Measurements from ENCODE around the gene MRGPRD.

Gene MRGPRD

DNA sequence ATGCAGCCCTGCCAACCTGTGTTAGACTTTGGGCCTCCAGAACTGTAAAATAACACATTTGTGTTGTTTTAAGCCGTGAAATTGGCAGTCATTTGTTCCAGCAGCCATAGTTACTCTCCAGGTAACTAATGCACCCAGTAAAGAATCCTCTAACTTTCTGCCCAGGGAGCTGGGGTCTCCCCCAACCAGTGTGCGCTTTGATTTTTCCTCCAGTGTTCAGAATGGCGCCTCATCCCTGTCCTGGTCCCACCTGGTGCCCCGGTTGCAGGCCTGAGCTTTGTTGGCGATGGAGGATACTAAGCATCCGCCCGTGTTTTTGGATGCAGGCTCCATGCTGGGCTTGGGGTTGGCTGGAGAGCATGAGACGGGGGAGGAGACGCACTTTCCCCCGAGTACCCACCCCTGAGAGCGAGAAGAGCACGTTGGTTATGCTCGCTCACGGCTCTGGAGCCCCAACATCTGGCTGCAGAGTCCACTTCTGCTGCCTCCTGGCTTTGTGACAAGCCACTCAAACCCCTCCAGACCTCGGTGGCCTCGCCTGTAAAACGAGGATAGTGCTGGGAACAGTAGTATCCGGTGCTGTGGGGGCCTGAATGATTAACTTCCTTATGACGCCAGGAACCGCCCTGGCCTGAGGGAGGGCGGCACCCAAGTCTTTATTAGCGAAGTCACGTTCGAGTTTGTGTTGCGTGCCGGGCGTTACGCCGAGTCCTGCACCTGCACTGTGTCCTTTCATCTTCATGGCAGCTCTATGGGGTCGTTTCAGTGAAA lies 25.8 kb downstream of the MRGPRD start:
- DNase-seq (ENCODE audit: low read depth, low spot score): no peak
- no peak overlapping the region for H3K27ac ChIP-seq

DNA sequence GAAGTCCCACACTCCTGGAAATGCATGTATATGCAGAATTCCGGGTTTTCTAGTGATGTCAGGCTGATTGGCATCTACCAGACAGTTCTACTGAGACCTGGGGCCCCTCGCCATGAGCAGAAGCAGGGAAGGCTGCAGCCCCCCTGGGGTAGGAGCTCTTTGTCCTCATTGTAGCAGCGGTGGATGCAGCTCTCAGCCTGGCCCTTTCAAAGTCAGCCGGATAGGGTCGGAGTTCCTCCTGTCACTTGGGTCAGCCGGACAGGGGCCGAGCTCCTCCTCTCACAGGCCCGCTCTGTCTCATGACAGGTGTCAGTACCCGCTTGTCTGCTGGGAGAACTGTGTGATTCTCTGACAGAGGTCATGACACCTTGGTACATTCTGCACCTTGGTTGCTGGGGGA lies 30.0 kb downstream of the MRGPRD start:
- no peak overlapping the region for H3K27ac ChIP-seq
- no peak for DNase-seq (ENCODE audit: low read depth, low spot score)

DNA sequence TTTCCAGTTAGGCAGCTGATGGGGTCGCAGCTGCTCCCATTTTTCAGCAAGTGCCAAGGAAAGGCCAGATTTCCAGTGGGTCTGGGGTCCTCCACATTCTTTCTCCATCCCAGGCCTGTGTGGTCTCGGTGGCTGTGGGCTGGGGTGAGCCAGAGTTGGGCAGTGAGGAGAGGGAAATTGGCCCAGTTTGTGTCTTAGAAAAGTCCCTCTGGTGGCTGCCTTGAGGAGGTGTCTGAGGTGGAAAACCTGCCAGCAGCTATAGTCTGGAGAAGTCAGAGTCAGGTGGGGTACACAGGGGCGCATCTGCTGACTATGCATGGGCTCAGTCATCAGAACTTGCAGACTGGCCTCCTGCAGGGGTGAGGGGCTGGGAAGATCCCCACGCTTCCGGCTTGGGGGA lies 30.5 kb downstream of the MRGPRD start:
- no peak for DNase-seq (ENCODE audit: low read depth, low spot score)
- no peak overlapping the region for H3K27ac ChIP-seq

DNA sequence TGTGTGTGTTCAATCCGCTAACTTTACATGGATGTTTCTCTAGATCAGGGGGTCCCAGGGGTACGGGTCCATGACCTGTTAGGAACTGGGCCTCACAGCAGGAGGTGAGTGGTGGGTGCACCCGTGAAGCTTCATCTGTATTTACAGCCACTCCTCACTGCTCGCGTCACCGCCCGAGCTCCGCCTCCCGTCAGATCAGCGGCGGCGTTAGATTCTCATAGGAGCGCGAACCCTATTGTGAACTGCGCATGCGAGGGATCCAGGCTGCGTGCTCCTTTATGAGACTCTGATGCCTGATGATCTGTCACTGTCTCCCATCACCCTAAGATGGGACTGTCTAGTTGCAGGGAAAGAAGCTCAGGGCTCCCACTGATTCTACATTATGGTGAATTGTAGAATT lies 31.9 kb downstream of the MRGPRD start:
- no peak overlapping the region for H3K27ac ChIP-seq
- DNase-seq (ENCODE audit: low read depth, low spot score): no peak

DNA sequence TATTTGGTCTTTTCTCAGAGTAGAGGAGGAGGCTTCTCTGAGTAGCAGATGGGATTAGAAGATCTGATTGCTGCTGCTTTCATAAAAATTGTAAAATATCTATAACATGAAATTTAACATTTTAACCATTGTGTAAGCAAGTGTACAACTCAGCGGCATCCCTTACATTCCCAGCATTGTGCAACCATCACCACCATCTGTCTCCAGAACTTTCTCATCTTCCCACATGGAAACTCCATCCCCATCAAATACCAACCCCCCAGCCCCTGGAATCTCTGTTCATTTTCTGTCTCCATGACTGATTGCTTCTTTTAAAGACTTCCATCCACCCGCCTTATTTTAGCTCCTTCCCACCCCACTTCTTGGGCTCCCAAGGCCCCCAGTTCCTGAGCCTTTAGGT lies 32.3 kb downstream of the MRGPRD start:
- no peak for DNase-seq (ENCODE audit: low read depth, low spot score)
- no peak overlapping the region for H3K27ac ChIP-seq

DNA sequence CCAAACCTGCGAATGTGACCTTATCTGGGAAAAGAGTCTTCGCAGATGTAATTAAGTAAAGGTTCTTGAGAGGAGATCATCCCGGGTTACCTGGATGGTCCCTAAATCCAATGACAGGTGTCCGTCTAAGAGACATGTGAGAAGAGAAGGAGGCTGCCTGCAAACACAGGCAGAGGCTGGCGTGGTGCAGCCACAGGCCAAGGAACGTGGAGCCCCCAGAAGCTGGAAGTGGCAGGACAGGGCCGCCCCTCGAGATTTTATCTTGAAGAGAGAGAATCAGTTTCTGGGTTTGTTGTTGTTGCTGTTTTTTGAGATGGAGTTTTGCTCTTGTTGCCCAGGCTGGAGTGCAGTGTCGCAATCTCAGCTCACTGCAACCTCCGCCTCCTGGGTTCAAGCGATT lies 33.6 kb downstream of the MRGPRD start:
- DNase-seq (ENCODE audit: low read depth, low spot score): no peak
- H3K27ac ChIP-seq: no peak overlapping the region

DNA sequence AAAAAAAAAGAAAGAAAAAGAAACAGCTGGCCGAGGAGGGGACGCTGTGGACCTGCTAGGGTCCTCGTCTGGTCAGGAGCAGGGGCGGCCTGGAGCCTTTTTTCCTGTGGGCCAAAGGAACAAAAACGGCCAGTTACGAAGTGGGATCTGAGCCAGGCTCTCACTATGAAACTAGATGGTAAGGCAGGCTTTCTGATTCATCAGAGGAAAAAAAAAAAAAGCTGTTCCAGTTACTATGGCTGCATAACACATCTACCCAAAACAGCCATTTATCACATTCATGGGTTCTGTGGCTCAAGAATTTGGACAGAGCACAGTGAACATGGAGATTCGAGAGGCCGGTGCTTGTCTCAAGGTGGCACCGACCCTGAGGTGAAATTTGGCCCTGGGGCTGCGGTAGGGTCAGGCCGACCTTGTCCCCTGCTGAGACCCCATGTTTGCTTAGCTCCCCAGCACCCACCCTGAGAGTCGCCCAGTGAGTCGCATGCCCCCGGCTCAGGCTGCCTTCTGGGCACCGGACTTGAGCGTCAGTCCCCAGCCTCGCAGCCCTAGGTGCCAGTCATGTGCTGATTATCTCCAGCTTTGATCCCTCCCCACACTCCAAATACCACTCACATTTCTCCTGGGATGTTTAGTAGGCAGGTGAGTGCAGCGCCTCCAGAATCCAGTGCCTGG lies 34.2 kb downstream of the MRGPRD start:
- DNase-seq (ENCODE audit: low read depth, low spot score): no peak
- no peak overlapping the region for H3K27ac ChIP-seq

DNA sequence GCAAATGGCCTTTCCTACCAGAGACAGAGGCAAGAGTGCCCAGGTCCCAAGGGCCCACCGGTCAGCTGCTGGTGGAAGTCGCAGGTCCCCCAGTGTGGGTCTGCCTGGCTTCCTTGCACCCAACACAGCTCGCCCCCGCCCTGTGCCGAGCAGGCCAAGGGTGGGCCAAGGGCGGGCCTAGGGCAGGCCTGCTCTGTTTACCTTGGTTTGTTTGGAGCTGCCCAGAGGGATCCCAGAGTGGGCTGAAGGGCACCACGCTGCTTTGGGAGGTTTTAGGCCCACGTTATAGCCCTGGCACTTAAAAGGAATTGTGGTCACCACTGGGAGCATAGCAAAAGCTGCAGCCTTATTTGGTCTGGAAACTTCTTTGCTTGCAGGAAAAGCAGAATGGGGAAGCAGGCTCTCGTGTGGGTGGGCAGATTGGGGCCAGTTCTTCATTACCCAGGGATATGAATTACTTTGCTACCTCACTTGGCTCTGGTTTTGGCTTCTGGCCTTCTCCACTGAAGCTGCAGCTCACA lies 38.0 kb downstream of the MRGPRD start:
- no peak for DNase-seq (ENCODE audit: low read depth, low spot score)
- no peak overlapping the region for H3K27ac ChIP-seq

DNA sequence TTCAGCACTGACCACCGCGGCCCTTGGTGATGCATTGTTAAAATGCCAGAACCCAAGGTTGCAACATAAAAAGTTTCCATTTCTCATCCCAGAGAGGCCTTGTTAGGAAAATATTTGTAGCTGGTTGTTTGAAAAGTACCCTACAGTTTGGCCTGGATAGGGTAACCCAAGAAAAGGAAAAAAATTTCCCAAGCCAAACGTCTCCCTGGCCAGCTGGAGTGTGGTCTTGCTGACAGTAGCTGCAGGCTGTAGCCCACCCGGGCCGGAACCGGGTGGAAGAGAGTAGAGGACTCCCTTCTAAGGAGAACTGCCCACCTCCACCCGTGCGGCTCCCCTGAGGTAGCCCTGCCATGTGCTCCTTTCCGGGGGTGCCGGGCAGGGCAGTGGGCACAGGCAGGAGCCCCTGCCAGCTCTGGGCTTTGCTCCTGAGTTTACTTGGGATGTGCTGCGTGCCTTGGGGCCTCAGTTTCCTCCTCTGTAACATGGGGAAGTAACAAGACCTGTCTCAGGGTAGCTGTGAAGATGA lies 38.6 kb downstream of the MRGPRD start:
- DNase-seq (ENCODE audit: low read depth, low spot score): no peak

DNA sequence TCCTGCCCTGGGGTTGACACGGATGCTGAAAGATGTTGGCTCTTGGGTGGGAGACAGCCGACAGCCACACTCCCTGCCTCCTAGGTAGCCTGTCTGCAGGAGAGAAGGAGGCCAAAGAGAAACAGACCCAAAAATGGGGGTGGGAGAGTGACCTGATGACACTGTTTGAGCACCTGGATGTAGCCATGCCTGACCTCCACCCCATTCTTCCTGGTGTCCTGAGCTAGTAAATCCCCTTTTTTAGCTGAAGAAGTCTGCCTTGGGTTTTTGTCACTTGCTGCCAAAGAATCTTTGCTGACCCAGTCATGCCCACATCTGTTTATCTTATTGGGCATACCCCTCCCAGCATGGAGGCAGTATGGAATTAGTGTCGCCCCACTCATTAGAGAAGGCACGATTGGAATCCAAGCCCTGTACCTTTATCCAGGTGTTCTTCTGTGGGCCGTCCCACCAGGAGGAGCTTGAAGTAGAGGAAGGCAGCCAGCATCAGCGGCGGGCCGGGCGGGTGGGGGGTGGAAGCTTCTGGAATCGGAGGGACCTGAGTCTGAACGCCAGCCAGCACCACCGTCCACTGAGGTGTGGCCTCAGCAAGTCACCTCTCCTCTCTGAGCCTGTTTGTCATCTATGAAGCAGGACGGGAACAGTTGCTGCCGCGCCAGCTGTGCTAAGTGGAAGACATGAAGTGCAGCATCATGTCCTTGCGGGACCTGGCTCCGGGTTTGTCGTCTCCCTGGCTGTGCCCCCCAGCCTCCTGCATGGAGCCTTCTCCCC lies 39.3 kb downstream of the MRGPRD start:
- no peak for DNase-seq (ENCODE audit: low read depth, low spot score)
- H3K27ac ChIP-seq: no peak overlapping the region

More for the DNA sequence above, 38.6 kb downstream of the MRGPRD start:
- H3K27ac ChIP-seq: no peak overlapping the region

DNA sequence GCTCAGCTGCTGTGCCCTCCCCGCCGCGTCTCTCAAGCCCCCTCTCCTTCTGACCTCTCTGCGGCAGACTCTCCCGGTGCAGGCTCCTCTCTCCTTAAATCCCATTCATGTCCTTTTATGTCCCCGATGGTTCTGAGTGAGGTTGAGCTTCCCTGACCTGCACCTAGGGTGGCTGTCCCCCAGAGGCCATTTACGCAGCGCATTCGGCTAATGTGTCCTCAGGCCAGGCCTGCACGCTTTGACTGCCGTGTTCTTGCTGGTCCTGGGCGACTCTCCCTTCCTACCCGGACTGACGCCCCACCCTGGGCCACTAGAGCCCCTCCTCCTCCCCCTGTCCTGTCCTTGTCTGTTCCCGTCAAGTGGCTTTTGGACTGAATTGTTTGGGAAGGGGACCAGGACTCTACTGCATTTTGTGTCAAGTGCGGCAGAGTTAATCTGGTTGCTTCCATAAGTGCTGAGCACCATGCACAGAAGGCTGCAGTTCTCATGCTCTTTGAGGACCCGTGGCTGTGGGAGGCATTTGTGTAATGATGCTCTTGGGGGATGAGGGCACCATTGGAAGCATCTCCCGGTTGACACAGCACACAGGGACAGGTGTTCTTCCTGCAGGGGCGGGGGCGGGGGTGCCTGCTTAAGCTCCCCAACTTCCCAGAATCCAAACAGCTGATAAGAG lies 40.0 kb downstream of the MRGPRD start:
- no peak for DNase-seq (ENCODE audit: low read depth, low spot score)
- no peak overlapping the region for H3K27ac ChIP-seq

DNA sequence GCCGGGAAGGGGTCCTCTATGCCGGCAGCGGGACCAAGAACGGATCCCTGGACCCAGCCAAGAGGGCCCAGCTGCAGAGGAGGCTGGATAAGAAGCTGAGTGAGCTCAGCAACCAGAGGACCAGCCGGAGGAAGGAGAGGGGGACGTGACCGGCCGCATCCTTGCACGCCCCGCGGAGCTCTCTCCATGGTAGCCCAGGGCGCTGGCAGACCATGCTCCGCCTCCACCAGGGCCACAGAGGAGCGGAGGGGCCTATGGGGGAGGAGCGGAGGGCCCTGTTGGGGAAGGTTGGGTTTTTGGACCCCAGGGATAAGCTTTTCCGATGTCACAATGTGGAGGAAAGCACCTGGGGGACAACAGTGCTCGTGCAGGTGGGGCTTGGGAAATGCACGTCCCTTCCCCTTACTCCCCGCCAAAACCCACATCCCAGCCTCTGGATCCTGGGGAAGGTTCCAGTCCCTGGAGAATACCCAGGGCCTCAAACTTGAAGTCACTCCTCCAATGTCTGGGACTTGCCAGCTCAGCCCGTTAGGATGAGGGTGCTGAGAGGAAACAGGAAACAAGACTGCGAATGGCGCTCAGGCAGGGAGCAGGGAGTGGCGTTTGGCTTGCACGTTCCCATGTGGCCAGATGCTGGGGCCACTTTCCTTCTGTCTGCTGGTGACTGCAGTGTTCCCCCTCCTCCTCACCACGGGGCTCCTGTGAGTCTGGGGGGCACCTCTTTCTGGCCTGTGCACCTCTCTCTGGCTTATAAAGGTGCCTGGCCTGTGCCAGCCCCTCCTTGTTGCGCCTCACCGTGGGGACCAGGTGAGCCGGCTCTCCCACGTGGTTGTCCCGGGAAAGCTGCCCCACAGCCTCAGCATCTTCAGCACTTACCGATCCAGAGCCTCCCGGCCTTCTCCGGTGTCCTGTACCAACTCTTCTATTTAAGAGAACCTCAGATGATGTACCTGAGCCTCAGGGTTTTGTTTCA lies 40.9 kb downstream of the MRGPRD start:
- no peak for DNase-seq (ENCODE audit: low read depth, low spot score)

DNA sequence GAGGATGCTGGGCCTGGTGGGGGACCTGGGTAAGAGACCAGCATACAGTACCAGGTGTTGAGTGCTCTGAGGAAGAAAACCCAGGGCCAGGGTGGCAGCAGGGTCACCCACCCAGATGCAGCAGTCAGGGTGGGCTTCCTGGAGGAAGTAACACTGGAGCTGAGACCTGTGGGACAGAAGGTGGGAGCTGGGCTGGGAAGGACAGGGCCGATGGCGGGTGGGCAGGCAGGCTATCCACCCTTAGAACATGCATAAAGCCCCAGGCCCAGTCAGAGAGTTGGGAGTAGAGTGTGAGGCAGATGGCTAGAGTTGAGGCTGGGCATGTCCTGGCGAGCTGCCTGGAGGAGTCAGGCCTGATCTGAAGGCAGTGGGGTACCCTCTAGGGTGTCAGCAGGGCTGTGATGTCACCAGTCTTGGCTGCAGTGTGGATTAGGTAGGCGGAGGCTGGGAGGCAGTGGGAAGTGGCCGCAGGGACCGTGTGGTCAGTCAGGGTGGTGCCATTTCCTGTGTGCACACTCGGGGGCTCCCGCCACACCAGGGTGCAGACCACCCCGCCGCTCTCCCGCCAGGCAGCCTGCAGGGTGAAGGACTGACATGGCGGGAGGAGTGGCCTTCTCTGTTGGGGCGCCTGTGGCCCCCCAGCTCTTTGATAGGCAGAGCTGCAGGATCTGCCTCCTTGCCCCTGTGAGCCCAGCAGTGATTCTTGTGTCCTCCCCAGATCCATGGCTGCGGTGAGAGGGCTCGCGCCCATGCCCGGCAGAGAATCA lies 41.8 kb downstream of the MRGPRD start:
- no peak overlapping the region for H3K27ac ChIP-seq
- no peak for DNase-seq (ENCODE audit: low read depth, low spot score)

More for the DNA sequence above, 40.9 kb downstream of the MRGPRD start:
- H3K27ac ChIP-seq: no peak overlapping the region

DNA sequence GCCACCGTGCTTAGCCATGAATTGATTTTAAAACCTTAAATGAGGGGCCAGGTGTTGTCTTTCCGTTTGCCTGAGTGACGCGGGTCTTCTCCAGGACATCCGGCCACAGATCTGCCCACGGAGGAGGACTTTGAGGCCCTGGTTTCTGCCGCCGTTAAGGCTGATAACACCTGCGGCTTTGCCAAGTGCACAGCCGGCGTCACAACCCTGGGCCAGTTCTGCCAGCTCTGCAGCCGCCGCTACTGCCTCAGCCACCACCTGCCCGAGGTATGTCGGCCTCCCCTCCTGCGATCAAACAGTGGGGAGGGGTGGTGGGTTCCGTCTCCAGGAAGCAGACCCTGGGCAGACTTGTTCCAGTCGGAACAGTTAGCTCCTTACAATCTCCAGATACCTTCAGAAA lies 42.7 kb downstream of the MRGPRD start:
- DNase-seq (ENCODE audit: low read depth, low spot score): no peak
- H3K27ac ChIP-seq: no peak overlapping the region

DNA sequence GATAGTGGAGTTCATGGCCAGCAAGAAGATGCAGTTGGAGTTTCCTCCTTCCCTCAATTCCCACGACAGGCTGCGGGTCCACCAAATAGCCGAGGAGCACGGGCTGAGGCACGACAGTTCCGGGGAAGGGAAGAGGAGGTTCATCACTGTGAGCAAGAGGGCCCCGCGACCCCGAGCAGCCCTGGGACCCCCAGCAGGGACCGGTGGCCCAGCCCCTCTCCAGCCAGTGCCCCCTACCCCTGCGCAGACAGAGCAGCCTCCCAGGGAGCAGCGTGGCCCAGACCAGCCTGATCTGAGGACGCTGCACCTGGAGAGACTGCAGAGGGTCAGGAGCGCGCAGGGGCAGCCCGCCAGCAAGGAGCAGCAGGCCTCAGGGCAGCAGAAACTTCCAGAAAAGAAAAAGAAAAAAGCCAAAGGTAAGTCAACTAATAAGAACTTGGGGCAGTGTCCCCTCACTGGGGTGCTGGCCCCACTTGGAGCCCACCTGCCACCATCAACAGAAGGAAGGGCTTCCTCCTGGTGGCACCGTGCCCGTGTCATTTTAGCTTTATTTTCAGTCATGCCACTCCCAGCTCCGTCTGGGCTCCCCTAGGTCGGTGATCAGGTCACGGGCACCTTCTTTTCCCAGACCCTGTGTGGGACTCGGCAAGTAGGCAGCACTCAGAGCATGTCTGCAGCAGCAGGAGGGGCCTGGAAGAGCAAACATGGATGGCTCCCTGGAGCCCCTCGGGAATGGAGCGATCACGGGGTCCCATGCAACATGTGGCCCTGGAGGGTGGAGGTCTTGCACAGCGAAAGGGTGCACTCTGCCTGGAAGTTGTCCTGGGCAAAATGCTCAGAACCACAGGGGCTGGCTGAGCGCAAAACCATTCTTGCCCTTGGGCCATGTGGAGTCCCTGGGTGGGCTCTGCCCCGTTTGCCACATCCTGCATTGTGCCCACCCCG lies 43.8 kb downstream of the MRGPRD start:
- H3K27ac ChIP-seq: no peak overlapping the region
- no peak for DNase-seq (ENCODE audit: low read depth, low spot score)

DNA sequence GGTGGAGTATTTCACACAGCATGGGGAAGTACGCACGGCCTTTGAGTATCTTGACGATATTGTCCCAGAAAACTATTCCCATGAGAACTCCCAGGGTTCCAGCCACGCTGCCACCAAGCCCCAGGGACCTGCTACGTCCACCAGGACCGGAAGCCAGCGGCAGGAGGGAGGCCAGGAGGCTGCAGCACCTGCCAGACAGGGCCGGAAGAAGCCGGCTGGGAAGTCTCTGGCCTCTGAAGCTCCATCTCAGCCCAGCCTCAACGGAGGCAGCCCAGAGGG lies 44.5 kb downstream of the MRGPRD start:
- no peak for DNase-seq (ENCODE audit: low read depth, low spot score)
- H3K27ac ChIP-seq: no peak overlapping the region

DNA sequence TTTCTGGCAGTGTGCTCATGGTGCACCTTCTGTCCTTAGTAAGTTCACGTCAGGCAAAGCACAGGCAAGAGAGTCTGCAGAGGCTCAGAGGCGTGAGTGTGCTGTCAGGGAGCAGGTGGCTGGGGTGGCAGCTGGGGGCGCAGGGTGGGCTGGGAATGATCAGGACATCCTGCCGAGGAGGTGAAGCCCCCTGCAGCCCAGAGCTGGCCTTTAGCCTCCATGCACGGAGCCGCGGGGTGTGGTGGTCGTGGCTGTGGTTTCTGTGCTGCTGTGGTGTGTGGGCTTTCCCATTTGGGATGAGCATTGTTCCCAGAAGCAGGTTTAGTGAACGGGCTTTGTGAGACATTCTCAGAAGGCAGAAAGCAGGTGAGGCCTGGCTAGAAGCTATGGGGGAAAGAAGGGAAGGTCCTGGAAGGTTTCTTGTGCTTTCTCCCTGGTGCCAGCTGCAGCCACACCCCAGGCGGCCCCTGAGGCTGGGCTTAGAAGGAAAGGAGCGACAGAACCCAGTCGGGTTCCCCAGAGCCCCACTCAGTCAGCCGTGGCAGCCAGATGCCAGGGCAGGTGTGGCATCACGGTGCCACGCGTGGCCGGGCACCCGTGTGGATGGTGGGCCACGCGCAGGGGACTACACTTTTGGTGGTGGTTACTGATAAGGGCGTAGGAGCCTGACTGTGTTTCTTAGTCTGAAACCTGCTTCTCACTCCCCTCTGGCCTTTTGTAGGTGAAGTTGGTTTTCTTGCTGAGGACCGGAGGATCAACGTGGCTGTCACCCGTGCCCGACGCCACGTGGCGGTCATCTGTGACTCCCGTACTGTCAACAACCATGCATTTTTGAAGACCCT lies 45.0 kb downstream of the MRGPRD start:
- no peak for DNase-seq (ENCODE audit: low read depth, low spot score)
- H3K27ac ChIP-seq: no peak overlapping the region

Measured in epithelial cell of prostate (primary cell).